Neural crest cell (in vitro differentiated cells): ENCODE results near the gene CHAC1. TPM values are rescaled to one million over a fixed set of nuclear protein-coding genes. Genes with fewer than 3 reads are reported as not detected.

Experiments
- DNase-seq: peaks from one replicate; pipeline ENCODE4 v3.0.0; 2021; ENCODE audit warnings: low read depth, mixed read lengths, low spot score
- H3K27ac Mint-ChIP-seq: one replicate; pipeline ENCODE4 v1.8.0; 2021; ENCODE audit warnings: mild to moderate bottlenecking, mixed read lengths; ENCODE audit not compliant: unreplicated experiment
- H3K27me3 Mint-ChIP-seq: 2 replicates; pipeline ENCODE4 v1.8.0; 2021; ENCODE audit warnings: low read depth, mild to moderate bottlenecking, mixed read lengths
- H3K36me3 Mint-ChIP-seq: 2 replicates; pipeline ENCODE4 v1.8.0; 2021; ENCODE audit warnings: low read depth, mild to moderate bottlenecking, mixed read lengths
- H3K4me1 Mint-ChIP-seq: 2 replicates; pipeline ENCODE4 v1.8.0; 2021; ENCODE audit warnings: mixed read lengths
- H3K4me3 Mint-ChIP-seq: one replicate; pipeline ENCODE4 v1.8.0; 2021; ENCODE audit warnings: mild to moderate bottlenecking, mixed read lengths
- H3K9me3 Mint-ChIP-seq: 2 replicates; pipeline ENCODE4 v1.8.0; 2021; ENCODE audit warnings: mixed read lengths
- CTCF ChIP-seq: fragments of 200-600 bp; sonication (generic); conservative IDR thresholded peaks from 2 replicates; pipeline ENCODE4 v1.5.0; 2021; ENCODE audit warnings: antibody characterized with exemption, mild to moderate bottlenecking
- total RNA-seq: library from RNA; stranded (reverse); gene quantifications from 2 replicates; pipeline ENCODE4 v1.2.1, GENCODE V29; 2021

The CHAC1 gene
- total RNA-seq, 1 donor from 2014 or later: 6.8 TPM

DNA sequence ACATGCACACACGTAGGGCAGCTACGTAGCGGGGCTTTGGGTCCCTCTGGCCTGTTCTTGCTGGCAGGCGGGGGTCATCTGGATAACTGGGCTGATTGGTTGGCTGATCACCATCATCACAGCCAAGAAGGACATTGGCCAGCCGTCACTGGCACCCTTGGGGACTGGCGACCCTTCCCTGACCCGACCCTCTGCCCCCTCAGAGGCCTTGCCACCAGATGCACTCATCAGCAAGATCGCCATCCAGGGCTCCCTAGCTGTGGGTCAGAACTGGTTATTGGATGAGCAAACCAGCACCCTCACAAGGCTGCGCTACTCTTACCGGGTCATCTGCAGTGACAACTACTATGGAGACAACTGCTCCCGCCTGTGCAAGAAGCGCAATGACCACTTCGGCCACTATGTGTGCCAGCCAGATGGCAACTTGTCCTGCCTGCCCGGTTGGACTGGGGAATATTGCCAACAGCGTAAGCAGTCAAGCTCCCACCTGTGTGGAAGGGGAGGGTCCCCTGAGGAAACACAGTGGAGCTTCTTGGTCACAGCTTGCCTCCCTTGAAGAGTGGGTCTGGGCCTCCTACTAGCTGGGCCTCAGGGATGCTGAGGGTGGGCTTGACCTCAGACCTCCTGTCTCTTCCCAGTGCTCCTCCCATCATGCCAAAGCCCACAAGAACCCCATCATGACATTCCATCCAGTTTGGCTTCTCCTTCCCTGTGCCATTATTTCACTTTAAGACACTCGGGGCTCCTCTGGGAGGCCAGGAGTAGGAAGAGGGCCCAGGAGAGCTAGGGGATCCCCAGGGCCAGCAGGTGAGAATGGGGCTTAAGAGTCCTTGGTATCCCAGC lies 21.8 kb upstream of the CHAC1 start:
- Mint-ChIP-seq H3K4me1 (peaks cover 34% of the 10 kb centered on the region), H3K27me3 (peaks cover 81% of the 10 kb centered on the region), H3K36me3 (no peaks in the 10 kb centered on the region)

DNA sequence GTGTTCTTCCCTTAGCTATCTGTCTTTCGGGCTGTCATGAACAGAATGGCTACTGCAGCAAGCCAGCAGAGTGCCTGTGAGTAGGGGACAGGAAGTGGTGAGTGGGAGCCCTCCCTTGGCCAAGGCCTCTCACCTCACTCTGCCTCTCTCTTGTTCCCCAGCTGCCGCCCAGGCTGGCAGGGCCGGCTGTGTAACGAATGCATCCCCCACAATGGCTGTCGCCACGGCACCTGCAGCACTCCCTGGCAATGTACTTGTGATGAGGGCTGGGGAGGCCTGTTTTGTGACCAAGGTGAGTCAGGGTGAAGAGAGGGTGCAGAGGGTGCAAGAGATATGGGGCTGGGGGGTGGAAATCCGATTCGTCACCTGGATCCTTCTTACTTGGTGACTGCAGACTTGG lies 21.1 kb upstream of the CHAC1 start:
- Mint-ChIP-seq H3K9me3 (no peaks in the 10 kb centered on the region), H3K27ac (no peak overlapping the region), H3K4me1 (peaks cover 28% of the 10 kb centered on the region), H3K4me3 (peak overlapping the region; percentile 47), H3K36me3 (no peaks in the 10 kb centered on the region), H3K27me3 (peaks cover 77% of the 10 kb centered on the region)
- no peak for TF ChIP-seq CTCF
- no peak for DNase-seq

More for the DNA sequence above, 21.8 kb upstream of the CHAC1 start:
- DNase-seq: no peak
- TF ChIP-seq CTCF: no peak
- Mint-ChIP-seq H3K9me3 (no peaks in the 10 kb centered on the region), H3K4me3 (peak overlapping the region; percentile 84), H3K27ac (no peak overlapping the region)

GRCh38 chr15:40932649-40933516 lies 20.4 kb upstream of the CHAC1 start:
- peaks cover 25% of the 10 kb centered on the region for H3K4me1 Mint-ChIP-seq
- H3K4me3 Mint-ChIP-seq: no peak overlapping the region
- no peaks in the 10 kb centered on the region for H3K9me3 Mint-ChIP-seq
- H3K27ac Mint-ChIP-seq: no peak overlapping the region
- peaks cover 72% of the 10 kb centered on the region for H3K27me3 Mint-ChIP-seq
- no peak for TF ChIP-seq CTCF
- H3K36me3 Mint-ChIP-seq: no peaks in the 10 kb centered on the region
- no peak for DNase-seq

GRCh38 chr15:40933517-40933902 lies 19.8 kb upstream of the CHAC1 start:
- no peak for TF ChIP-seq CTCF
- no peak overlapping the region for H3K27ac Mint-ChIP-seq
- H3K27me3 Mint-ChIP-seq: peaks cover 66% of the 10 kb centered on the region
- no peaks in the 10 kb centered on the region for H3K9me3 Mint-ChIP-seq
- DNase-seq: no peak
- no peaks in the 10 kb centered on the region for H3K36me3 Mint-ChIP-seq
- H3K4me1 Mint-ChIP-seq: peaks cover 25% of the 10 kb centered on the region
- no peak overlapping the region for H3K4me3 Mint-ChIP-seq

- H3K27ac Mint-ChIP-seq: no peak overlapping the region
- H3K4me3 Mint-ChIP-seq: no peak overlapping the region
- H3K4me1 Mint-ChIP-seq: peaks cover 18% of the 10 kb centered on the region
- no peak for DNase-seq
- no peak for TF ChIP-seq CTCF
- no peaks in the 10 kb centered on the region for H3K36me3 Mint-ChIP-seq
- H3K9me3 Mint-ChIP-seq: no peaks in the 10 kb centered on the region
- peaks cover 56% of the 10 kb centered on the region for H3K27me3 Mint-ChIP-seq
Measured at GRCh38 chr15:40934457-40934856, 18.8 kb upstream of the CHAC1 start.
